Esophagus squamous epithelium (tissue), 5 donors: ENCODE measurements around the gene PRSS27. TPM values are rescaled to one million over a fixed set of nuclear protein-coding genes. Genes with fewer than 3 reads are reported as not detected.

Source experiments
- DNase-seq: peaks from one replicate; lab custom pipeline; 2025; lab: John Stamatoyannopoulos, UW
- H3K27ac ChIP-seq, 4 donors: fragments of 200-600 bp; sonication (generic); one replicate each; pipeline ENCODE4 v1.5.1; 2016 to 2019; ENCODE audit warnings: mild to moderate bottlenecking in 1 of 4
- H3K27me3 ChIP-seq, 4 donors: fragments of 200-600 bp; sonication (generic); 1 replicate in 3 of 4; 2 replicates in 1 of 4; pipeline versions ENCODE4 v1.5.1 to v1.6.0; 2017 to 2021; ENCODE audit warnings: antibody characterized with exemption in 1 of 4
- H3K36me3 ChIP-seq, 3 donors: fragments of 200-600 bp; sonication (generic); one replicate each; pipeline ENCODE4 v1.5.1; 2016 to 2019
- H3K4me1 ChIP-seq, 3 donors: fragments of 200-600 bp; sonication (generic); one replicate each; pipeline ENCODE4 v1.5.1; 2017 to 2019
- H3K4me3 ChIP-seq, 4 donors: fragments of 200-600 bp; sonication (generic); 1 replicate in 3 of 4; 2 replicates in 1 of 4; pipeline ENCODE4 v1.5.1; 2016 to 2019; ENCODE audit warnings: mild to moderate bottlenecking in 2 of 4, moderate library complexity in 1 of 4
- H3K9me3 ChIP-seq, 3 donors: fragments of 200-600 bp; sonication (generic); one replicate each; pipeline ENCODE4 v1.5.1; 2016 to 2019
- POLR2A ChIP-seq, 4 donors: fragments of 450-650 bp; IDR thresholded peaks; one replicate each; pipeline ENCODE4 v1.6.1; 2017; ENCODE audit warnings: antibody characterized with exemption in 4 of 4, mild to moderate bottlenecking in 4 of 4, moderate library complexity in 3 of 4
- WGBS, 2 donors: methylation state at CpG; one replicate each; pipeline ENCODE4 v1.1.5; 2018; 5-methylcytosine and 5-hydroxymethylcytosine counted together
- intact Hi-C: fragments of 100-400 bp; cut with DNase I; formaldehyde crosslinking; loops from one replicate; pipeline ENCODE4 v1.15.0; 2022
- total RNA-seq, 4 donors: library from RNA; depleted of rRNA; stranded (reverse); fragments of >200 nt; gene quantifications; one replicate each; pipeline ENCODE4 v1.1.0, GENCODE V29; 2016
- TF ChIP-seq, protein P1 (sequence below), 6 experiments: fragments of 450-650 bp in 4 of 6; fragments of 200-600 bp in 2 of 6; sonication (generic) in 2 of 6; IDR thresholded peaks; one replicate each; pipeline ENCODE4 v1.5.1; 2016 to 2019; ENCODE audit warnings: antibody characterized with exemption in 6 of 6, mild to moderate bottlenecking in 4 of 6, moderate library complexity in 4 of 6
- donor health status: DM: yes; HTN: yes; CAD: no.

PRSS27 gene
- total RNA-seq, 4 donors from 2014 or later, result 188 to 463 (median 228) TPM

DNA sequence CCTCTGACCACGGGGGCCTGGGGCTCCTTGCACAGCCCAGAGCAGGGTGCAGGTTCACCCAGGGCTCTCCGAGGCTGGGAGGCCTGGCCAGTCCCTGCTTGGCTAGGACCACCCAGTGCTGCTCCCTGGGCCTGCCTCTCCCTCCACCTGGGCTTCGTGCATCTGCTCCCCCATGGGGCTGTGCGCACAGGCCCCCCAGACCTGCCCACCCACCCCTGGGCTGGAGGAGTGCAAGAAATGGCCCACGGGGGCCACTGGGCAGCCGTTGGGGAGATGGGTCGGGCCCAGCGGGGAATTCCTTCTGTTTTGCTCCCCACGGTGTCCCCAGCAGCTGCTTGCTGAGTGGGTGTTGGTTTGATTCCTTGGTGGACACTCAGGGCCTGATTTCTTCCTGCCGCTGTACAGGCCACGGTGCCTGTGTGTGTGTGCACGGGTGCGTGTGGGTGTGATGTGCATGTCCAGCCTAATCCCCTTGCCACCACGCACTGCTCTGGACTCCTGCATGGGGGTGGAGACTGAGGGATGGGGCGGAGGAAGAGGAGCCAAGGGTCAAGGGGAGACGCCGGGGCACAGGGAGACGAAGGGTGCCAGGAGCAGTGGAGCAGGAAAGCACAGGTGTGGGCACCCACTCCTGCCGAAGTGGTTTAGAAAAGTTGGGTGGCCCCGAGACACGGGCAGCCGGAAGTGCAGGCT lies 8.5 kb downstream of the PRSS27 start:
- peaks cover 14 to 38% (median 24%) of the 10 kb centered on the region in 3 donors for H3K36me3 ChIP-seq
- TF ChIP-seq, protein P1, sequence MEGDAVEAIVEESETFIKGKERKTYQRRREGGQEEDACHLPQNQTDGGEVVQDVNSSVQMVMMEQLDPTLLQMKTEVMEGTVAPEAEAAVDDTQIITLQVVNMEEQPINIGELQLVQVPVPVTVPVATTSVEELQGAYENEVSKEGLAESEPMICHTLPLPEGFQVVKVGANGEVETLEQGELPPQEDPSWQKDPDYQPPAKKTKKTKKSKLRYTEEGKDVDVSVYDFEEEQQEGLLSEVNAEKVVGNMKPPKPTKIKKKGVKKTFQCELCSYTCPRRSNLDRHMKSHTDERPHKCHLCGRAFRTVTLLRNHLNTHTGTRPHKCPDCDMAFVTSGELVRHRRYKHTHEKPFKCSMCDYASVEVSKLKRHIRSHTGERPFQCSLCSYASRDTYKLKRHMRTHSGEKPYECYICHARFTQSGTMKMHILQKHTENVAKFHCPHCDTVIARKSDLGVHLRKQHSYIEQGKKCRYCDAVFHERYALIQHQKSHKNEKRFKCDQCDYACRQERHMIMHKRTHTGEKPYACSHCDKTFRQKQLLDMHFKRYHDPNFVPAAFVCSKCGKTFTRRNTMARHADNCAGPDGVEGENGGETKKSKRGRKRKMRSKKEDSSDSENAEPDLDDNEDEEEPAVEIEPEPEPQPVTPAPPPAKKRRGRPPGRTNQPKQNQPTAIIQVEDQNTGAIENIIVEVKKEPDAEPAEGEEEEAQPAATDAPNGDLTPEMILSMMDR (IDR thresholded peaks at IDR 0.05), result no peak
- TF ChIP-seq POLR2A (IDR thresholded peaks at IDR 0.05), result no peak
- H3K27me3 ChIP-seq, result peaks cover 0 to 16% (median 0%) of the 10 kb centered on the region in 4 donors
- intact Hi-C loops, result no loop called here
- H3K4me3 ChIP-seq, result no peak overlapping the region
- no peaks in the 10 kb centered on the region for H3K9me3 ChIP-seq
- DNase-seq, result no peak
- peaks cover 4 to 25% (median 5%) of the 10 kb centered on the region in 3 donors for H3K4me1 ChIP-seq
- H3K27ac ChIP-seq, result peak overlapping the region in 2 of 4 donors; percentile 51 to 52
- WGBS, 2 donors, result 40 to 56% methylated on average over 8 to 13 of the region's 22 CpGs

DNA sequence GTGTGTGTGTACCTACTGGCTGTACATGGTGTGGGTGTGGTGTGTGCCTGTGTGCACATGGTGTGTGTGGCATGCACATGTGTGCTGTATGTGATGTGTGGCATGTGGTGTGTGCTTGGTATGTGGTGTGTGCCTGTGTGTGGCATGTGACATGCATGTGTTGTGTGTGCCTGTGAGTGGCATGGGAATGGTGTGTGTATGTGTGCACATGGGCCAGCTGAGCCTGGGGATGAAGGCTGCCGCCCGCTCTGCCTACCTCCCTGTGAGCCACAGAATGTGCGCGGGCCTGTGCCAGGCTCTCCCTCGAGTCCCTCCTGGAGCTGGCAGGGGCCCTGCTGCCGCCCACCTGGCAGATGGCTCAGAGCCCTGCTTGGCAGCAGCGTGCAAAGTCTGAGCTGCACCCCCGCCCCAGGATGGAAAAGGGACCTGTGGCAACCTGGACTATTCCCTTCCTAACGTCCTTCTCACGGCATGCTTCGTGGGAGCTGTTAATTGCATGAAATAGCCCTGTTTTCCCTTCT lies 9.3 kb downstream of the PRSS27 start:
- no peaks in the 10 kb centered on the region for H3K9me3 ChIP-seq
- peaks cover 15 to 45% (median 31%) of the 10 kb centered on the region in 3 donors for H3K36me3 ChIP-seq
- no peak for DNase-seq
- intact Hi-C loops, result no loop called here
- peaks cover 0 to 8% (median 0%) of the 10 kb centered on the region in 4 donors for H3K27me3 ChIP-seq
- WGBS, 2 donors, result 48 to 51% methylated on average over 9 to 11 of the region's 11 CpGs
- H3K27ac ChIP-seq, result peak overlapping the region in 1 of 4 donors; percentile 52
- H3K4me1 ChIP-seq, result peaks cover 4 to 19% (median 5%) of the 10 kb centered on the region in 3 donors
- TF ChIP-seq, protein P1 (IDR thresholded peaks at IDR 0.05), result no peak
- TF ChIP-seq POLR2A (IDR thresholded peaks at IDR 0.05), result no peak
- H3K4me3 ChIP-seq, result no peak overlapping the region

DNA sequence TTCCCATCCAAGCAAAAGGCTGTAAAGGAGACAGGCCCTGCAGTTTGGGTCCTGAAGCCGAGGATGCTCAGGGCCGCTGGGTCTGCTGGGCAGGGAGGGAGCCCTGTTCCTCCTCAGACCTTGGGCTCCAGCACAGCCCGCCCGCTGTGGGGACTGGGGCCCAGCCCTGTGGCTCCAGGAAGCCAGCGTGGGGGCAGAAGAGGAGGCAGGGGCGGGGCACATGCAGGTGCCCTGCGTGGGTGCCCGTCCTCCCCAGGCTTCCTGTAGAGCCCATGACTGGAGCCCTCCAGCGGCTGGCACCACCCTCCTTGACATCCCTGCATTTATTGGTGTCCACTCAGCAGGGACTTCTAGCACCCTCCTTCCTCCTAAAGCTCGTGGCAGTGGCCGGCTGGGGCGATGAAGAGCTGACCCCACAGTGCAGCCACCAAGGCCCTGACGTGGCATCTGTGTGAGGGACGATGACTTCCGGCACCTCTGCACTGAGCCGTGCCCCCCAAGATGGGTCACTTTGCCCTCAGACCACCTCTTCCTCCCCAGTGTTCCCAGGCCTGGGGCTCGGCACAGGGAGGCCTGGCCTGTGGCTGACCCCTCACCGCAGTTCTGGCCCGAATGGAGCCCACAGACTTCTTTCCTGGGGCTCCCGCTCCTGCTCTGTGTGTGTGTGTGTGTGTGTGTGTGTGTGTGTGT lies 9.9 kb downstream of the PRSS27 start:
- TF ChIP-seq, protein P1 (IDR thresholded peaks at IDR 0.05), result no peak
- TF ChIP-seq POLR2A (IDR thresholded peaks at IDR 0.05), result no peak
- Histone ChIP-seq H3K27me3 (peaks cover 0 to 2% (median 0%) of the 10 kb centered on the region in 4 donors), H3K27ac (no peak overlapping the region), H3K4me1 (peaks cover 0 to 13% (median 2%) of the 10 kb centered on the region in 3 donors), H3K9me3 (no peaks in the 10 kb centered on the region), H3K36me3 (peaks cover 17 to 52% (median 34%) of the 10 kb centered on the region in 3 donors), H3K4me3 (no peak overlapping the region)
- intact Hi-C loops, result no loop called here
- WGBS, 2 donors, result 73% methylated on average over 5 of the region's 20 CpGs; no CpG with 5 or more reads in 1 of the 2 donors
- no peak for DNase-seq

DNA sequence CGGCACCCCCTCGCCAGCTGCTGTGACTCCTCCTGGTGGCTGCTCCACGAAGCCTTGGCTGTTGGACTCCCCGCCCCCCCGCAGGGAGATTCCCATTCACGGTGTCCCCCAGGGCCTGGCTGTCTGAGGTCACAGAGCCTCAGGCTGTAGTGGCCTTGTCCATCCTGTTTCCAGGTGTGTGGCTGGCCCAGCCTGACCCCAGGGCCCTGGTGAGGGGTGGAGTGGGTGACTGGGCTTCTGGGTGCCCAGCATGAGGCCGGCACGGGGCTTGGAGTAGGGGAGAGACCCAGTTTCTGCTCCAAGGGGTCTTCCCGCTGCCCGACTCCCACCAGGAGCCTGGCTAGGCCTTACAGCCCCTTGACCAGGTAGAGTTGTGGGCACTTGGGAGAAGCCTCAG lies 10.4 kb downstream of the PRSS27 start:
- no peak overlapping the region for H3K4me3 ChIP-seq
- H3K27ac ChIP-seq, result no peak overlapping the region
- H3K4me1 ChIP-seq, result peaks cover 0 to 10% (median 0%) of the 10 kb centered on the region in 3 donors
- H3K9me3 ChIP-seq, result no peaks in the 10 kb centered on the region
- no peak for DNase-seq
- peaks cover 17 to 57% (median 38%) of the 10 kb centered on the region in 3 donors for H3K36me3 ChIP-seq
- WGBS, 2 donors, result 100% methylated on average over 1 of the region's 10 CpGs; no CpG with 5 or more reads in 1 of the 2 donors
- H3K27me3 ChIP-seq, result no peaks in the 10 kb centered on the region
- TF ChIP-seq, protein P1 (IDR thresholded peaks at IDR 0.05), result no peak
- no peak for TF ChIP-seq POLR2A (IDR thresholded peaks at IDR 0.05)
- intact Hi-C loops, result no loop called here
